Glomerular visceral epithelial cell (primary cell): ENCODE measurements around the gene TMEM185A.
"Not testable (repeated sequence)": the region's sequence is repeated elsewhere in the genome, so short reads cannot be mapped to it uniquely, and the experiment has no call there.

Source experiments
- DNase-seq: peaks from one replicate; pipeline ENCODE4 v3.0.0-alpha.2; 2016; ENCODE audit errors: extremely low spot score

The TMEM185A gene

GRCh38 chrX:149626829-149627228 lies 4.8 kb downstream of the TMEM185A start:
- not testable (repeated sequence) for DNase-seq

GRCh38 chrX:149619662-149620061 lies 11.9 kb downstream of the TMEM185A start:
- not testable (repeated sequence) for DNase-seq

- DNase-seq, result no peak
Measured at GRCh38 chrX:149618871-149619270, 12.7 kb downstream of the TMEM185A start.

- no peak for DNase-seq
Measured at GRCh38 chrX:149611623-149612175, 19.9 kb downstream of the TMEM185A start.

- DNase-seq, result no peak
Measured at GRCh38 chrX:149610511-149610910, 21.1 kb downstream of the TMEM185A start.

- no peak for DNase-seq
Measured at GRCh38 chrX:149607699-149608098, 23.9 kb downstream of the TMEM185A start.

- DNase-seq, result peak; percentile 17
Measured at GRCh38 chrX:149605248-149605885, 26.2 kb downstream of the TMEM185A start.

- not testable (repeated sequence) for DNase-seq
Measured at GRCh38 chrX:149598603-149599002, 33.0 kb downstream of the TMEM185A start.

- DNase-seq, result not testable (repeated sequence)
Measured at GRCh38 chrX:149595943-149596342, 35.6 kb downstream of the TMEM185A start.

- not testable (repeated sequence) for DNase-seq
Measured at GRCh38 chrX:149595214-149595613, 36.4 kb downstream of the TMEM185A start, which contains the start of gene HSFX2. Gene HSFX2 (minus strand): TSS chrX:149595314. CDS start chrX:149594700, 614 bp downstream.

- not testable (repeated sequence) for DNase-seq
Measured at GRCh38 chrX:149590993-149591392, 40.6 kb downstream of the TMEM185A start.

- not testable (repeated sequence) for DNase-seq
Measured at GRCh38 chrX:149587359-149587758, 44.2 kb downstream of the TMEM185A start, which contains the start of gene MAGEA9B. Gene MAGEA9B (minus strand): TSS chrX:149587459. CDS start chrX:149583179, 4,280 bp downstream.

- DNase-seq, result not testable (repeated sequence)
Measured at GRCh38 chrX:149585631-149586030, 46.0 kb downstream of the TMEM185A start.

GRCh38 chrX:149573456-149573855 lies 58.1 kb downstream of the TMEM185A start:
- DNase-seq, result not testable (repeated sequence)

GRCh38 chrX:149572743-149573142 lies 58.8 kb downstream of the TMEM185A start:
- no peak for DNase-seq

- DNase-seq, result no peak
Measured at GRCh38 chrX:149571770-149572169, 59.8 kb downstream of the TMEM185A start.

- DNase-seq, result no peak
Measured at GRCh38 chrX:149570668-149571067, 60.9 kb downstream of the TMEM185A start.

GRCh38 chrX:149569770-149570169 lies 61.8 kb downstream of the TMEM185A start:
- DNase-seq, result no peak

GRCh38 chrX:149568701-149569296 lies 62.8 kb downstream of the TMEM185A start:
- no peak for DNase-seq

GRCh38 chrX:149567621-149568417 lies 63.8 kb downstream of the TMEM185A start:
- no peak for DNase-seq

- DNase-seq, result no peak
Measured at GRCh38 chrX:149563359-149563758, 68.2 kb downstream of the TMEM185A start.

- DNase-seq, result not testable (repeated sequence)
Measured at GRCh38 chrX:149555251-149555650, 76.3 kb downstream of the TMEM185A start.
